Measurements from ENCODE around the gene AFF3. TPM values are rescaled to one million over a fixed set of nuclear protein-coding genes. Genes with fewer than 3 reads are reported as not detected.

AFF3 gene
- total RNA-seq, 1 experiment from 2014 or later: 0.42 TPM

DNA sequence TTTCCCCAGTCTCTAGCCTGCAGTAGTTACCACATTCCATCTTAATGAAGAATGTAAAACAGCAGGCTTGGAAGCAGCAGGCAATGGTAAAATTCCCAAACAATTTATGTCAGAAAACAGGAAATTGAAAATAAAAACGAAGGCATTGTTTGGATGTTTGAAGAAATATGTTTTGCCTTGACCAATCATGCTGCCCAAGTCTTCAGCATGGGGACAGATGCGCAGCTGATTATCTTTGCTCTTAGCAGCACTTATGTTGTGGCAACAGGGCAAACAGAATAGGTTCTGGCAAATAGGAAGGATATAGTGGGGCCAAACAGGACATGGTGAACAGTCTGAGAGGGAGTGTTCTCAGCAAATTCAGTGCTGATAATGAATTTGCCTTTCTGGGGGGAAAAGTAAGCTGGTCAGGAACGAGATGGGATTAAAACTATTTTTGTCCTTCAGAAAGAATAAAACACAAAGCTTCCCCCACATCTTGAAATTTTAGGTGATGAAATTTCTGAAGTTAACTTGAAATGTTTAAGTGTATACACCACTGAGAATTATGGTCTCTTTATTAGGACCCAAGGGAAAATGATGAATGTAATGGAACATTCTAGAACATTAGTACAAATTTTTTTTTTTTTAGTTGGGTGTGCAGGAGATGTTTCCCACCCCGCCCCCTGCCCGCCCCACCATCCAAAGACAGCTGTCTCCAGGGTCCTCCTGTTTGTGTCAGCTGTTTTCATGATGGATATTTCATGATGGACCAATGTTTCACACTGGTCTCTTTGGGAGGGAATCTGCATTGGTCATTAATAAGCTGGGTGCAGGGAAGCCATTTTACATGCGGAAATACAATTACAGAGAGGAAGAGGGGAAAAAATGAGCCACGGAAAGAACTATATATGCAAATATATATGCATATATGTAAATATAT, 413.0 kb downstream of the AFF3 start:
- POLR2A ChIA-PET: no interaction called here
- Mint-ChIP-seq H3K4me3 (ENCODE audit: unreplicated experiment) (no peak overlapping the region), H3K36me3 (ENCODE audit: insufficient read depth, unreplicated experiment) (no peaks in the 10 kb centered on the region), H3K27ac (ENCODE audit: low read depth, unreplicated experiment) (no peak overlapping the region), H3K4me1 (ENCODE audit: insufficient read depth, unreplicated experiment) (no peaks in the 10 kb centered on the region), H3K27me3 (ENCODE audit: insufficient read depth, unreplicated experiment) (no peaks in the 10 kb centered on the region), H3K9me3 (ENCODE audit: unreplicated experiment) (no peaks in the 10 kb centered on the region)
- intact Hi-C loops (cut with micrococcal nuclease): no loop called here
- CTCF ChIA-PET: no interaction called here
- no peak for DNase-seq (ENCODE audit: unreplicated experiment)
- no TSS peak for BruUV-seq (replicated peaks)
- TF ChIP-seq CTCF (IDR thresholded peaks at IDR 0.05; ENCODE audit: unreplicated experiment): no peak

- ChIA-PET CTCF (no interaction called here), POLR2A (no interaction called here)
- intact Hi-C loops (cut with micrococcal nuclease): no loop called here
- Mint-ChIP-seq H3K27ac (ENCODE audit: low read depth, unreplicated experiment) (no peak overlapping the region), H3K4me3 (ENCODE audit: unreplicated experiment) (no peak overlapping the region), H3K9me3 (ENCODE audit: unreplicated experiment) (no peaks in the 10 kb centered on the region), H3K36me3 (ENCODE audit: insufficient read depth, unreplicated experiment) (no peaks in the 10 kb centered on the region), H3K4me1 (ENCODE audit: insufficient read depth, unreplicated experiment) (no peaks in the 10 kb centered on the region), H3K27me3 (ENCODE audit: insufficient read depth, unreplicated experiment) (no peaks in the 10 kb centered on the region)
- no peak for TF ChIP-seq CTCF (IDR thresholded peaks at IDR 0.05; ENCODE audit: unreplicated experiment)
- no TSS peak for BruUV-seq (replicated peaks)
- no peak for DNase-seq (ENCODE audit: unreplicated experiment)
These were observed 414.2 kb downstream of the AFF3 start for GRCh38 chr2:99728166-99728565.

DNA sequence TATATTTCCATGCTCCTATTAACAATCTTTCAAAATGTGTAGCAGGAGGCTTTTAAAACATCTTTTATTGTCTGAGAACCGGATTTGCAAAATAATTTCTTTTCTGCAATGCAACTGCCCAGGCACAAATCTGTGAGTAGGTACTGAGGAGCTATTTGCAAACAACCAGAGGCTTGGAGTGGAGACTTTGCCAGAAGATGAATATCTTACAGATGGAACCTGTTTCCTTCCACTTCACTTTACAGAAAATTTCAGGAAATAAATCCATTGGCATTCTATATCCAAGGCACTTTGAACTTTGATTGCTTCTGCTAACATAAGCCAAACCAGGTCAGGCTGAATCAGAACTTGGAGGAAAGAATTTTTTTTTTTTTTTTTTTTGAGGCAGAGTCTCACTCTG, 415.2 kb downstream of the AFF3 start:
- Mint-ChIP-seq H3K4me3 (ENCODE audit: unreplicated experiment) (no peak overlapping the region), H3K4me1 (ENCODE audit: insufficient read depth, unreplicated experiment) (no peaks in the 10 kb centered on the region), H3K36me3 (ENCODE audit: insufficient read depth, unreplicated experiment) (no peaks in the 10 kb centered on the region), H3K27me3 (ENCODE audit: insufficient read depth, unreplicated experiment) (no peaks in the 10 kb centered on the region), H3K9me3 (ENCODE audit: unreplicated experiment) (no peaks in the 10 kb centered on the region), H3K27ac (ENCODE audit: low read depth, unreplicated experiment) (no peak overlapping the region)
- DNase-seq (ENCODE audit: unreplicated experiment): no peak
- POLR2A ChIA-PET: no interaction called here
- no TSS peak for BruUV-seq (replicated peaks)
- no peak for TF ChIP-seq CTCF (IDR thresholded peaks at IDR 0.05; ENCODE audit: unreplicated experiment)
- intact Hi-C loops (cut with micrococcal nuclease): loop anchor here (2.0 kb wide), 1 partner anchor 168 kb away; no protein-coding TSS in a partner anchor
- CTCF ChIA-PET: interaction anchor here (0.6 kb wide), 1 partner anchor 1164 kb away, joined by 3 read pairs; no protein-coding TSS in a partner anchor

GRCh38 chr2:99726691-99727090, 415.7 kb downstream of the AFF3 start:
- Mint-ChIP-seq H3K36me3 (ENCODE audit: insufficient read depth, unreplicated experiment) (no peaks in the 10 kb centered on the region), H3K9me3 (ENCODE audit: unreplicated experiment) (peaks cover 4% of the 10 kb centered on the region), H3K4me1 (ENCODE audit: insufficient read depth, unreplicated experiment) (no peaks in the 10 kb centered on the region), H3K4me3 (ENCODE audit: unreplicated experiment) (no peak overlapping the region), H3K27me3 (ENCODE audit: insufficient read depth, unreplicated experiment) (no peaks in the 10 kb centered on the region), H3K27ac (ENCODE audit: low read depth, unreplicated experiment) (no peak overlapping the region)
- DNase-seq (ENCODE audit: unreplicated experiment): no peak
- intact Hi-C loops (cut with micrococcal nuclease): loop anchor here (2.0 kb wide), 1 partner anchor 168 kb away; no protein-coding TSS in a partner anchor
- no peak for TF ChIP-seq CTCF (IDR thresholded peaks at IDR 0.05; ENCODE audit: unreplicated experiment)
- BruUV-seq (replicated peaks): no TSS peak
- ChIA-PET POLR2A (no interaction called here), CTCF (interaction anchor here (0.6 to 2.0 kb wide), 2 partner anchors 519 to 1165 kb away, joined by 3 to 5 read pairs; no protein-coding TSS in a partner anchor)
